ENCODE measurements around the gene OXER1. TPM values are rescaled to one million over a fixed set of nuclear protein-coding genes. Genes with fewer than 3 reads are reported as not detected.

The OXER1 gene
- total RNA-seq, 2 donors from 2014 or later, result 0.47 to 0.48 TPM

DNA sequence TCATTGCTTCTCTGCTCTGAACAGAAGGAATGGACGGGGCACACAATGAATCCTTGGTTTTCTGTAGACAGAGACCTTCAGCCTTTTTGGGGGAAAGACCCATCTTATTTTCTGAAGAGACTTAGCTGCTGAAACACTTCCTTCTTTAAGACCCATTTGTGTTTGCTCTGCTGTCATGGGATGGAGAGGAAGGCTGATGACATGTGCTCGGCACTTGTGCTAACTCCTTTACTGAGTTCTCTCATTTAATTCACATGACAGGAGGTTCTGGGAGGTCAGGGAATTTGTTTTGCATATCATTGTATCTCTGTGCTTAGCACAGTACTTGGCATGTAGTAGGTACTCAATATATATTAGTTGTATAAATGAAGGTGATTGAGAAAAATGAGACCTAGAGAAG is 39.0 kb downstream of the OXER1 start:
- H3K27ac ChIP-seq, result no peak overlapping the region
- no peaks in the 10 kb centered on the region for H3K36me3 ChIP-seq
- peaks cover 0 to 8% of the 10 kb centered on the region in 2 donors for H3K9me3 ChIP-seq
- H3K4me3 ChIP-seq, result no peak overlapping the region
- no peaks in the 10 kb centered on the region for H3K27me3 ChIP-seq
- peaks cover 0 to 11% of the 10 kb centered on the region in 2 donors for H3K4me1 ChIP-seq
- DNase-seq (ENCODE audit: low spot score), result no peak
- TF ChIP-seq, protein P1, sequence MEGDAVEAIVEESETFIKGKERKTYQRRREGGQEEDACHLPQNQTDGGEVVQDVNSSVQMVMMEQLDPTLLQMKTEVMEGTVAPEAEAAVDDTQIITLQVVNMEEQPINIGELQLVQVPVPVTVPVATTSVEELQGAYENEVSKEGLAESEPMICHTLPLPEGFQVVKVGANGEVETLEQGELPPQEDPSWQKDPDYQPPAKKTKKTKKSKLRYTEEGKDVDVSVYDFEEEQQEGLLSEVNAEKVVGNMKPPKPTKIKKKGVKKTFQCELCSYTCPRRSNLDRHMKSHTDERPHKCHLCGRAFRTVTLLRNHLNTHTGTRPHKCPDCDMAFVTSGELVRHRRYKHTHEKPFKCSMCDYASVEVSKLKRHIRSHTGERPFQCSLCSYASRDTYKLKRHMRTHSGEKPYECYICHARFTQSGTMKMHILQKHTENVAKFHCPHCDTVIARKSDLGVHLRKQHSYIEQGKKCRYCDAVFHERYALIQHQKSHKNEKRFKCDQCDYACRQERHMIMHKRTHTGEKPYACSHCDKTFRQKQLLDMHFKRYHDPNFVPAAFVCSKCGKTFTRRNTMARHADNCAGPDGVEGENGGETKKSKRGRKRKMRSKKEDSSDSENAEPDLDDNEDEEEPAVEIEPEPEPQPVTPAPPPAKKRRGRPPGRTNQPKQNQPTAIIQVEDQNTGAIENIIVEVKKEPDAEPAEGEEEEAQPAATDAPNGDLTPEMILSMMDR (IDR thresholded peaks at IDR 0.05), result no peak

DNA sequence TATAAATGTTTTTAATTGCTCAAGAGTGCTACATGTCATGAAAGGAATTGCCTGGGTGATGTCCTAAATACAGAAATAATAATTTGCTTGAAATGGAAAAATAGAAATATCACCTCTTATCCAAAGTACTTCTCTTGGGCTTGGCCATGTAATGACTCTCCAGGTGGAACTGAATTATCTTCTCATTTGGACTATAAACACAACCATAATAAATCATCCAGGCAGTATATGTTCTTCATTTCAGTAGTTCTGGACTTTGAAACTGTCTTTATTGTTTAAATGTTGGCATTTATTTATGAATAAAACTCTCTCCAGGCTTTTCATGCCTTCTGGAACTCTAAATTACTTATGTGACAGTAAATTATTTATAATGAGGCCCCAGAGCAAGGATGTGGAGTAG is 40.5 kb downstream of the OXER1 start:
- no peak overlapping the region for H3K27ac ChIP-seq
- TF ChIP-seq, protein P1 (IDR thresholded peaks at IDR 0.05), result no peak
- no peaks in the 10 kb centered on the region for H3K27me3 ChIP-seq
- H3K4me3 ChIP-seq, result no peak overlapping the region
- DNase-seq (ENCODE audit: low spot score), result no peak
- no peaks in the 10 kb centered on the region for H3K9me3 ChIP-seq
- H3K36me3 ChIP-seq, result no peaks in the 10 kb centered on the region
- H3K4me1 ChIP-seq, result peaks cover 0 to 11% of the 10 kb centered on the region in 2 donors

DNA sequence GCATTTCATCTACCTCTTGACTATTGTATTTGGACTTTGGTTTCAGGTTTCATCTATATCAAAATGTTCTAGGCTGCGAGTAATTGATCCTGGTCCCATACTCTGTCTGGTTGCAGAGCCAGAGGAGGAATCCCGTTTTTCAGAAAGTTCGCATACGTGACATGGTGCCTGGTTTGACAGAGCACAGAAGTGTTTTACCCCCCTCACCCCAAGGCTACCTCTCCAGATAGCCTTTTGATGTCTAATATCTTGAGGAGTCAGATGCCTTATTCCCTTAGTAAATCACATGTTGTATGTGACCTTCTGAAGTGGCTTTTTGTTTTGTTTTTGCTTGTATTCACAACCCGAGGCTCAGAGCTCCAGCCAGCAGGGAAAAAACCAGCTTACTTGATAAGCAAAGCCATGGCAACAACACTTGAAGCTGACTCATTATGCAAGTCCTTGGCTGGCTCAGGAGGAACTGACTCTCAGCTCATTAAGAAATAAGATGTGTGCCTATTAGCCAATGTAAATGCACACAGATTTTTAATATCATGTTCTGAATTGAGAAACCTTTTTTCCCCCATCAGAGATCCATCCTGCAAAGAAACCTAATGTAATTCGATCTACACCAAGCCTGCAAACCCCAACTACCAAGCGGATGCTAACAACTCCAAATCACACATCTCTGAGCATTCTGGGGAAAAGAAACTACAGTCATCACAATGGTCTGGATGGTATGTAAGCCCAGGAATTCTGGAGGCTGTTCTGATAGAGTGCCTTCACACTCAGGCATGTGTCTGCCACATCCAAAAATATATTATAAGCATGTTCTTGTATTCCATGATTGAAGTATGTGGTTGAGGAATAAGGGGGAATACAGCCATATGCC is 41.4 kb downstream of the OXER1 start:
- no peaks in the 10 kb centered on the region for H3K9me3 ChIP-seq
- H3K27ac ChIP-seq, result no peak overlapping the region
- peak; percentile 82 for DNase-seq (ENCODE audit: low spot score)
- H3K4me1 ChIP-seq, result peaks cover 0 to 11% of the 10 kb centered on the region in 2 donors
- TF ChIP-seq, protein P1 (IDR thresholded peaks at IDR 0.05), result no peak
- H3K4me3 ChIP-seq, result no peak overlapping the region
- no peaks in the 10 kb centered on the region for H3K36me3 ChIP-seq
- no peaks in the 10 kb centered on the region for H3K27me3 ChIP-seq

DNA sequence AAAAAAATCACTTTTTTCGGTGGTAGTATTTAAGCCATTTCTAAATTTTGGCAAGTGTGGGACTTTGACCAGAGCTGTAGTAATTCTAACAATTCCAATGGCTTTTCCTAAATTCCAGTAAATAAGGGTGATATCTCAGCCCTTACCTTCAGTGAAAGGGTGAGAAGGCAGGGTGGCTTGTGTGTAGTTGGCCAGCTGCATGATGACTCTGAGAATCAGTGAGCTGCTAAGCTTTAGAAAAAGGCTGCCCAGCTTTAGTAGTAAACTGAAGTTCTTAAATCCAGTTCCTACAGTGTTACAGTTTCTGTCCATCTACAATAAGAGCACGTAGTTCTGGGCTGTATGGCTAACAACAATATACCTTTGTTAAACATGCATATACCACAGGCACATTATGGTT is 42.0 kb downstream of the OXER1 start:
- Histone ChIP-seq H3K4me3 (no peak overlapping the region), H3K4me1 (peaks cover 0 to 11% of the 10 kb centered on the region in 2 donors), H3K36me3 (no peaks in the 10 kb centered on the region), H3K27ac (no peak overlapping the region), H3K9me3 (no peaks in the 10 kb centered on the region), H3K27me3 (no peaks in the 10 kb centered on the region)
- DNase-seq (ENCODE audit: low spot score), result no peak
- TF ChIP-seq, protein P1 (IDR thresholded peaks at IDR 0.05), result no peak

DNA sequence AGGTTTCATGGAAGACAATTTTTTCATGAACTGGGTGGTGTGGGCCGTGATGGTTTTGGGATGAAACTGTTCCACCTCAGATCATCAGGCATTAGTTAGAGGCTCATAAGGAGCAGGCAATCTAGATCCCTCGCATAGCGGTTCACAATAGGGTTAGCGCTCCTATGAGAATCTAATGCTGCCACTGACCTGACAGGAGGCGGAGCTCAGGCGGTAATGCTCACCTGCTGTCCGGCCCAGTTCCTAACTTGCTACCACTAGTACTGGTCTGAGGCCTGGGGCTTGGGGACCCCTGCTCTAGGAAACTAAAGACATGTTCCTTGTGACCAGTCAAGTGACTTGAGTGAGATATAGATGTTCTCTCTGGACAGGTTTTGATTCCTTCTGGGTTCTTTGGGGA is 49.2 kb downstream of the OXER1 start:
- Histone ChIP-seq H3K9me3 (no peaks in the 10 kb centered on the region), H3K4me1 (no peaks in the 10 kb centered on the region), H3K36me3 (no peaks in the 10 kb centered on the region), H3K4me3 (no peak overlapping the region), H3K27me3 (no peaks in the 10 kb centered on the region), H3K27ac (no peak overlapping the region)
- DNase-seq (ENCODE audit: low spot score), result no peak
- TF ChIP-seq, protein P1 (IDR thresholded peaks at IDR 0.05), result no peak

Data from right atrium auricular region (tissue), 2 donors.